Mesendoderm (in vitro differentiated cells): ENCODE data around the gene EN2.

Experiments used
- DNase-seq: peaks from one replicate; pipeline ENCODE4 v3.0.0; 2013
- H2AK5ac ChIP-seq: 2 replicates; pipeline ENCODE4 v1.6.1; 2013; ENCODE audit warnings: low read length, inconsistent platforms
- H2BK120ac ChIP-seq: 2 replicates; pipeline ENCODE4 v1.6.1; 2013; ENCODE audit warnings: low read depth, mild to moderate bottlenecking, low read length, moderate library complexity, mixed read lengths
- H2BK15ac ChIP-seq: replicated peaks from 2 replicates; pipeline ENCODE4 v1.6.1; 2013; ENCODE audit warnings: low read depth, mild to moderate bottlenecking, moderate library complexity
- H2BK5ac ChIP-seq: 2 replicates; pipeline ENCODE4 v1.6.1; 2013; ENCODE audit warnings: low read length, inconsistent platforms
- H3K18ac ChIP-seq: 2 replicates; pipeline ENCODE4 v1.6.1; 2013; ENCODE audit warnings: mild to moderate bottlenecking, low read length, mixed read lengths
- H3K23ac ChIP-seq: one replicate; pipeline ENCODE4 v1.6.1; 2013; ENCODE audit warnings: low read length
- H3K27ac ChIP-seq: 2 replicates; pipeline ENCODE4 v1.5.1; 2013; ENCODE audit warnings: low read depth, mild to moderate bottlenecking, inconsistent platforms, low read length, moderate library complexity
- H3K27me3 ChIP-seq: 2 replicates; pipeline ENCODE4 v1.6.1; 2013; ENCODE audit warnings: low read length, control low read depth, mild to moderate bottlenecking, inconsistent platforms; ENCODE audit not compliant: insufficient read depth, poor library complexity
- H3K36me3 ChIP-seq: 2 replicates; pipeline ENCODE4 v1.6.1; 2013; ENCODE audit warnings: low read length, inconsistent platforms; ENCODE audit not compliant: control insufficient read depth, insufficient read depth
- H3K4ac ChIP-seq: one replicate; pipeline ENCODE4 v1.6.1; 2013; ENCODE audit warnings: low read depth, mild to moderate bottlenecking, low read length, moderate library complexity
- H3K4me1 ChIP-seq: 2 replicates; pipeline ENCODE4 v1.6.1; 2013; ENCODE audit warnings: low read depth, low read length, inconsistent platforms; ENCODE audit not compliant: control insufficient read depth
- H3K4me2 ChIP-seq: 2 replicates; pipeline ENCODE4 v1.6.1; 2013; ENCODE audit warnings: low read length
- H3K4me3 ChIP-seq: 2 replicates; pipeline ENCODE4 v1.5.1; 2013; ENCODE audit warnings: mild to moderate bottlenecking, low read length
- H3K56ac ChIP-seq: one replicate; pipeline ENCODE4 v1.6.1; 2013; ENCODE audit warnings: low read length
- H3K79me1 ChIP-seq: 2 replicates; pipeline ENCODE4 v1.6.1; 2013; ENCODE audit warnings: low read length, inconsistent platforms
- H3K79me2 ChIP-seq: 2 replicates; pipeline ENCODE4 v1.6.1; 2013; ENCODE audit warnings: mild to moderate bottlenecking, low read length; ENCODE audit not compliant: control insufficient read depth, insufficient read depth
- H3K9ac ChIP-seq: 2 replicates; pipeline ENCODE4 v1.6.1; 2013; ENCODE audit warnings: low read length, inconsistent platforms
- H4K5ac ChIP-seq: one replicate; pipeline ENCODE4 v1.6.1; 2013; ENCODE audit warnings: low read length
- H4K8ac ChIP-seq: one replicate; pipeline ENCODE4 v1.6.1; 2013; ENCODE audit warnings: low read depth, mild to moderate bottlenecking, control low read depth, low read length, moderate library complexity
- WGBS: extraction: QIAGEN DNeasy Blood & Tissue Kit; methylation state at CpG from one replicate; pipeline ENCODE4 v1.1.7; 2013; ENCODE audit warnings: low lambda C conversion rate, missing lambda C conversion rate; ENCODE audit not compliant: insufficient coverage; ENCODE audit errors: extremely low coverage; 5-methylcytosine and 5-hydroxymethylcytosine counted together

Gene EN2

GRCh38 chr7:155471718-155472117, 13.8 kb downstream of the EN2 start:
- H3K36me3 ChIP-seq, result no peaks in the 10 kb centered on the region
- H3K27ac ChIP-seq, result no peak overlapping the region
- no peak overlapping the region for H4K5ac ChIP-seq
- H3K4me3 ChIP-seq, result no peak overlapping the region
- no peak overlapping the region for H3K56ac ChIP-seq
- no CpG with 5 or more reads among the region's 11 CpGs for WGBS
- no peak overlapping the region for H3K9ac ChIP-seq
- no peaks in the 10 kb centered on the region for H3K79me1 ChIP-seq
- DNase-seq, result no peak
- H3K4me1 ChIP-seq, result no peaks in the 10 kb centered on the region
- no peak overlapping the region for H2AK5ac ChIP-seq
- no peak overlapping the region for H2BK5ac ChIP-seq
- H3K4me2 ChIP-seq, result no peak overlapping the region
- H3K23ac ChIP-seq, result no peak overlapping the region
- H3K4ac ChIP-seq, result no peak overlapping the region
- H4K8ac ChIP-seq, result no peak overlapping the region
- H3K79me2 ChIP-seq, result no peaks in the 10 kb centered on the region
- no peak overlapping the region for H3K18ac ChIP-seq
- H2BK120ac ChIP-seq, result no peak overlapping the region
- peaks cover 84% of the 10 kb centered on the region for H3K27me3 ChIP-seq
- no peak overlapping the region for H2BK15ac ChIP-seq

GRCh38 chr7:155477476-155477875, 19.5 kb downstream of the EN2 start:
- Histone ChIP-seq H3K36me3 (no peaks in the 10 kb centered on the region), H3K27me3 (peaks cover 37% of the 10 kb centered on the region), H3K56ac (no peak overlapping the region), H3K4ac (no peak overlapping the region), H3K4me2 (no peak overlapping the region), H3K9ac (no peak overlapping the region), H2BK120ac (no peak overlapping the region), H2BK15ac (no peak overlapping the region), H3K79me2 (no peaks in the 10 kb centered on the region), H2BK5ac (no peak overlapping the region), H3K23ac (no peak overlapping the region), H4K5ac (no peak overlapping the region), H3K79me1 (no peaks in the 10 kb centered on the region), H2AK5ac (no peak overlapping the region), H4K8ac (no peak overlapping the region), H3K4me3 (no peak overlapping the region), H3K27ac (no peak overlapping the region), H3K4me1 (no peaks in the 10 kb centered on the region), H3K18ac (no peak overlapping the region)
- DNase-seq, result no peak
- WGBS, result no CpG with 5 or more reads among the region's 4 CpGs

GRCh38 chr7:155481764-155482163, 23.8 kb downstream of the EN2 start:
- no peak overlapping the region for H2BK5ac ChIP-seq
- no CpG with 5 or more reads among the region's 11 CpGs for WGBS
- H3K79me2 ChIP-seq, result no peaks in the 10 kb centered on the region
- H3K4me1 ChIP-seq, result no peaks in the 10 kb centered on the region
- no peak overlapping the region for H3K18ac ChIP-seq
- H3K56ac ChIP-seq, result no peak overlapping the region
- H3K27me3 ChIP-seq, result no peaks in the 10 kb centered on the region
- H3K9ac ChIP-seq, result no peak overlapping the region
- H3K4me2 ChIP-seq, result no peak overlapping the region
- no peak for DNase-seq
- H3K27ac ChIP-seq, result no peak overlapping the region
- no peak overlapping the region for H3K4ac ChIP-seq
- H3K36me3 ChIP-seq, result no peaks in the 10 kb centered on the region
- no peak overlapping the region for H3K4me3 ChIP-seq
- no peaks in the 10 kb centered on the region for H3K79me1 ChIP-seq
- no peak overlapping the region for H4K5ac ChIP-seq
- H2AK5ac ChIP-seq, result no peak overlapping the region
- no peak overlapping the region for H4K8ac ChIP-seq
- H2BK15ac ChIP-seq, result no peak overlapping the region
- H2BK120ac ChIP-seq, result no peak overlapping the region
- H3K23ac ChIP-seq, result no peak overlapping the region

GRCh38 chr7:155482511-155483183, 24.7 kb downstream of the EN2 start:
- no peak overlapping the region for H3K27ac ChIP-seq
- no CpG with 5 or more reads among the region's 17 CpGs for WGBS
- no peak overlapping the region for H2BK15ac ChIP-seq
- H3K23ac ChIP-seq, result no peak overlapping the region
- DNase-seq, result no peak
- H3K4me1 ChIP-seq, result no peaks in the 10 kb centered on the region
- H3K79me1 ChIP-seq, result no peaks in the 10 kb centered on the region
- no peak overlapping the region for H4K5ac ChIP-seq
- H3K18ac ChIP-seq, result no peak overlapping the region
- H3K4me3 ChIP-seq, result no peak overlapping the region
- H3K79me2 ChIP-seq, result no peaks in the 10 kb centered on the region
- no peak overlapping the region for H3K9ac ChIP-seq
- H3K4me2 ChIP-seq, result no peak overlapping the region
- no peak overlapping the region for H2AK5ac ChIP-seq
- H2BK5ac ChIP-seq, result no peak overlapping the region
- H3K36me3 ChIP-seq, result no peaks in the 10 kb centered on the region
- no peak overlapping the region for H2BK120ac ChIP-seq
- H3K27me3 ChIP-seq, result no peaks in the 10 kb centered on the region
- no peak overlapping the region for H3K4ac ChIP-seq
- H3K56ac ChIP-seq, result no peak overlapping the region
- no peak overlapping the region for H4K8ac ChIP-seq

GRCh38 chr7:155483245-155483644, 25.3 kb downstream of the EN2 start:
- Histone ChIP-seq H3K79me2 (no peaks in the 10 kb centered on the region), H3K36me3 (no peaks in the 10 kb centered on the region)

GRCh38 chr7:155483868-155484325, 26.0 kb downstream of the EN2 start:
- H3K23ac ChIP-seq, result no peak overlapping the region

More at GRCh38 chr7:155483245-155483644, 25.3 kb downstream of the EN2 start:
- H4K5ac ChIP-seq, result no peak overlapping the region
- no peak overlapping the region for H2BK120ac ChIP-seq
- WGBS, result no CpG with 5 or more reads among the region's 13 CpGs
- no peak overlapping the region for H2BK5ac ChIP-seq
- H3K4ac ChIP-seq, result no peak overlapping the region
- no peaks in the 10 kb centered on the region for H3K27me3 ChIP-seq
- no peaks in the 10 kb centered on the region for H3K79me1 ChIP-seq
- H3K23ac ChIP-seq, result no peak overlapping the region
- H4K8ac ChIP-seq, result no peak overlapping the region
- H3K4me2 ChIP-seq, result no peak overlapping the region
- H3K27ac ChIP-seq, result no peak overlapping the region
- no peak overlapping the region for H2AK5ac ChIP-seq
- no peak overlapping the region for H2BK15ac ChIP-seq
- no peaks in the 10 kb centered on the region for H3K4me1 ChIP-seq
- H3K4me3 ChIP-seq, result no peak overlapping the region
- H3K56ac ChIP-seq, result no peak overlapping the region
- DNase-seq, result no peak
- no peak overlapping the region for H3K18ac ChIP-seq
- H3K9ac ChIP-seq, result no peak overlapping the region

More at GRCh38 chr7:155483868-155484325, 26.0 kb downstream of the EN2 start:
- no peak overlapping the region for H2AK5ac ChIP-seq
- DNase-seq, result no peak
- H3K27ac ChIP-seq, result no peak overlapping the region
- H3K4ac ChIP-seq, result no peak overlapping the region
- no peak overlapping the region for H2BK120ac ChIP-seq
- no peaks in the 10 kb centered on the region for H3K36me3 ChIP-seq
- H3K27me3 ChIP-seq, result no peaks in the 10 kb centered on the region
- no peaks in the 10 kb centered on the region for H3K79me2 ChIP-seq
- no peak overlapping the region for H3K9ac ChIP-seq
- H2BK15ac ChIP-seq, result no peak overlapping the region
- no peaks in the 10 kb centered on the region for H3K79me1 ChIP-seq
- no peak overlapping the region for H3K4me3 ChIP-seq
- H4K5ac ChIP-seq, result no peak overlapping the region
- no CpG with 5 or more reads among the region's 16 CpGs for WGBS
- H4K8ac ChIP-seq, result no peak overlapping the region
- no peak overlapping the region for H3K4me2 ChIP-seq
- H2BK5ac ChIP-seq, result no peak overlapping the region
- no peak overlapping the region for H3K56ac ChIP-seq
- no peak overlapping the region for H3K18ac ChIP-seq
- H3K4me1 ChIP-seq, result no peaks in the 10 kb centered on the region
